Type B pancreatic cell (in vitro differentiated cells): Measurements from ENCODE around the gene EPX. TPM values are rescaled to one million over a fixed set of nuclear protein-coding genes. Genes with fewer than 3 reads are reported as not detected.
A peak's percentile ranks its signal among the peaks of the same experiment; 100 is the strongest.

Source experiments
- DNase-seq: peaks from one replicate; pipeline ENCODE4 v3.0.0; 2021; ENCODE audit warnings: mixed read lengths; ENCODE audit not compliant: unreplicated experiment; ENCODE audit errors: extremely low spot score
- H3K27ac Mint-ChIP-seq: 2 replicates; pipeline ENCODE4 v1.8.0; 2021; ENCODE audit warnings: mild to moderate bottlenecking, mixed read lengths
- H3K27me3 Mint-ChIP-seq: 2 replicates; pipeline ENCODE4 v1.8.0; 2021; ENCODE audit warnings: mixed read lengths
- H3K36me3 Mint-ChIP-seq: 2 replicates; pipeline ENCODE4 v1.8.0; 2021; ENCODE audit warnings: mixed read lengths
- H3K4me1 Mint-ChIP-seq: one replicate; pipeline ENCODE4 v1.8.0; 2021; ENCODE audit warnings: mixed read lengths; ENCODE audit not compliant: unreplicated experiment
- H3K4me3 Mint-ChIP-seq: 2 replicates; pipeline ENCODE4 v1.8.0; 2021; ENCODE audit warnings: mild to moderate bottlenecking, mixed read lengths
- H3K9me3 Mint-ChIP-seq: 2 replicates; pipeline ENCODE4 v1.8.0; 2021; ENCODE audit warnings: mixed read lengths
- CTCF ChIP-seq: fragments of 200-600 bp; sonication (generic); conservative IDR thresholded peaks from 2 replicates; pipeline ENCODE4 v1.5.0; 2021; ENCODE audit warnings: antibody characterized with exemption, mild to moderate bottlenecking
- total RNA-seq: library from RNA; stranded (reverse); gene quantifications from 2 replicates; pipeline ENCODE4 v1.2.1, GENCODE V29; 2021; ENCODE audit warnings: low replicate concordance

EPX gene
- total RNA-seq, 1 donor from 2014 or later, result not detected

GRCh38 chr17:58191241-58191896 is 1.2 kb upstream of the EPX start:
- H3K27ac Mint-ChIP-seq, result no peak overlapping the region
- peaks cover 56% of the 10 kb centered on the region for H3K27me3 Mint-ChIP-seq

GRCh38 chr17:58193641-58194255 is 1.2 kb downstream of the EPX start:
- no peak for TF ChIP-seq CTCF
- H3K27me3 Mint-ChIP-seq, result peaks cover 62% of the 10 kb centered on the region
- no peak overlapping the region for H3K4me3 Mint-ChIP-seq
- H3K4me1 Mint-ChIP-seq, result no peaks in the 10 kb centered on the region
- no peak overlapping the region for H3K27ac Mint-ChIP-seq
- H3K36me3 Mint-ChIP-seq, result no peaks in the 10 kb centered on the region
- H3K9me3 Mint-ChIP-seq, result no peaks in the 10 kb centered on the region
- no peak for DNase-seq

More at GRCh38 chr17:58191241-58191896, 1.2 kb upstream of the EPX start:
- H3K4me1 Mint-ChIP-seq, result no peaks in the 10 kb centered on the region
- no peaks in the 10 kb centered on the region for H3K9me3 Mint-ChIP-seq
- H3K36me3 Mint-ChIP-seq, result no peaks in the 10 kb centered on the region
- DNase-seq, result no peak
- TF ChIP-seq CTCF, result no peak
- H3K4me3 Mint-ChIP-seq, result no peak overlapping the region

- no peaks in the 10 kb centered on the region for H3K9me3 Mint-ChIP-seq
- no peaks in the 10 kb centered on the region for H3K36me3 Mint-ChIP-seq
- no peak overlapping the region for H3K27ac Mint-ChIP-seq
- TF ChIP-seq CTCF, result no peak
- H3K4me3 Mint-ChIP-seq, result no peak overlapping the region
- no peak for DNase-seq
- peaks cover 61% of the 10 kb centered on the region for H3K27me3 Mint-ChIP-seq
- no peaks in the 10 kb centered on the region for H3K4me1 Mint-ChIP-seq
Measured at GRCh38 chr17:58195518-58196123, 3.1 kb downstream of the EPX start.

GRCh38 chr17:58196610-58197009 is 4.1 kb downstream of the EPX start:
- Mint-ChIP-seq H3K9me3 (no peaks in the 10 kb centered on the region), H3K27me3 (peaks cover 55% of the 10 kb centered on the region), H3K27ac (no peak overlapping the region), H3K4me3 (no peak overlapping the region), H3K36me3 (no peaks in the 10 kb centered on the region), H3K4me1 (no peaks in the 10 kb centered on the region)
- no peak for TF ChIP-seq CTCF
- no peak for DNase-seq

- DNase-seq, result no peak
- Mint-ChIP-seq H3K9me3 (no peaks in the 10 kb centered on the region), H3K4me1 (no peaks in the 10 kb centered on the region), H3K4me3 (no peak overlapping the region), H3K27me3 (peaks cover 40% of the 10 kb centered on the region), H3K36me3 (no peaks in the 10 kb centered on the region), H3K27ac (no peak overlapping the region)
- TF ChIP-seq CTCF, result peak; percentile 77
Measured at GRCh38 chr17:58200024-58200633, 7.6 kb downstream of the EPX start.
